ENCODE data around the gene SPIB.
A peak's percentile ranks its signal among the peaks of the same experiment; 100 is the strongest.

SPIB gene

DNA sequence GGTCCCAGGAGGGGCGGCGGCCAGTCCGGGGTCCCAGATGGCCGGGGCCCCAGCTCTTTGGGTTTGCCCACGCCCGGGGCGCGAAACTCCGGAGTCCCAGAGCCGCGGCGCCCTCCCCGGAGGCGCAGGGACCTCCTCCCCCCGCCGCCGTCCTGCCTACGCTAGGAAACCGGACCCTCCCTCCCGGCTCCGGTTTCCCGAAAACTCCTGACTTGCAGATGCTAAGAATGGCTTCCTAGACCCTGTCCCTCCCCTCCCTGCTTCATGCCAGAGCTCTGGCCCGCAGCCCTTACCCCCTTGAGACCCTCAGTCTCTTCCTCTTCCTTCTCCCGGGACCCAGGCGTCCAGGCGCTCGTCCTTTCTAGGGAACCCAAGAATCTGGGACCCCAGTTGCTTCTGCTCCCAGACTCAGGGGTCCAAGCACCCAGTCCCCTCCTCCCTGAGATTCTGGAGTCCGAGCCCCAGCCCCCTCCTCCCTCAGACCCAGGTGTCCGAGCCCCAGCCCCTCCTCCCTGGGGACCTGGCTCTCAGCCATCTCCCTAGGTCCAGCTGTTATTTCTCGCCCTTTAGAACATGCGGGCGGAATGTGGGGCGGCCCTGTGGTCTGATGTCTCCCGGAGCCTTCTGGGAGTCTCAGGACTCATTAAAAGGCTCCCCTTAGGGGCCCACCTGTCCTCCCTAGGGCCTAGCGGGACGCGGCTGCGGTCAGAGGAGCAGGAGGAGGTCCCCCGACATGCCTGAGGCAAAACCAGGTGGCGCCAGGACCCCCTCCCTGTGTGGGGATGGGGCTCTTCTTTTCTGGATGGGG is 13.7 kb downstream of the SPIB start, which contains the start of gene MYBPC2:
MYBPC2 (plus strand) TSS at position 672 of the 808 bp plus-strand sequence; CDS start at position 734, 62 bp downstream.
- Histone ChIP-seq H2AK5ac (ENCODE audit: low read length, severe bottlenecking) (peak within 1 kb of the TSS; percentile 93), H3K4ac (ENCODE audit: low read depth in 1 of 2, low read length in 2 of 2) (peak within 1 kb of the TSS in 1 of 2 experiments; percentile 35), H3K4me3 (ENCODE audit: insufficient read depth in 1 of 2, low read depth in 1 of 2, low read length in 2 of 2) (peak within 1 kb of the TSS; percentile 62 to 81), H3K4me1 (ENCODE audit: control insufficient read depth, insufficient read depth, low read depth, low read length) (peaks cover 44% of the 10 kb centered on the region), H3K79me1 (replicated peaks; ENCODE audit: low read length, poor library complexity, severe bottlenecking) (no peaks in the 10 kb centered on the region), H4K8ac (ENCODE audit: low read length) (peak within 1 kb of the TSS; percentile 71), H2BK15ac (ENCODE audit: low read depth, poor library complexity, severe bottlenecking) (no peak within 1 kb of the TSS), H4K91ac (ENCODE audit: low read length) (no peak within 1 kb of the TSS), H3K18ac (ENCODE audit: low read depth in 1 of 2, low read length in 2 of 2) (peak within 1 kb of the TSS; percentile 35 to 60), H3K14ac (ENCODE audit: low read length in 2 of 2) (no peak within 1 kb of the TSS), H2AFZ (ENCODE audit: low read depth, low read length) (peak within 1 kb of the TSS; percentile 42), H3K27ac (ENCODE audit: low read length, poor library complexity, severe bottlenecking) (peak within 1 kb of the TSS; percentile 90), H3K36me3 (ENCODE audit: control insufficient read depth in 1 of 2, insufficient read depth in 2 of 2, low read depth in 1 of 2, low read length in 2 of 2) (peaks cover 0 to 4% of the 10 kb centered on the region in 2 experiments), H2BK5ac (ENCODE audit: low read depth, low read length, poor library complexity, severe bottlenecking) (peak within 1 kb of the TSS; percentile 89), H3K27me3 (ENCODE audit: control insufficient read depth in 1 of 2, insufficient read depth in 1 of 2, low read length in 2 of 2) (peaks cover 0 to 65% of the 10 kb centered on the region in 2 experiments), H2BK12ac (ENCODE audit: low read length in 2 of 2) (no peak within 1 kb of the TSS), H3K23ac (ENCODE audit: low read length in 2 of 2) (no peak within 1 kb of the TSS), H3K9ac (ENCODE audit: low read length) (peak within 1 kb of the TSS; percentile 77), H2BK120ac (ENCODE audit: low read depth, low read length) (peak within 1 kb of the TSS; percentile 42), H3K4me2 (ENCODE audit: low read length, poor library complexity, severe bottlenecking) (peak within 1 kb of the TSS; percentile 97), H3K9me3 (ENCODE audit: control insufficient read depth, low read length) (no peaks in the 10 kb centered on the region)
- 9% methylated on average over 40 of the region's 40 CpGs for WGBS
- DNase-seq: peak; percentile 33

- no peak overlapping the region for H2BK15ac ChIP-seq (ENCODE audit: low read depth, poor library complexity, severe bottlenecking)
- no peak overlapping the region for H4K8ac ChIP-seq (ENCODE audit: low read length)
- no peak overlapping the region for H3K23ac ChIP-seq (ENCODE audit: low read length in 2 of 2)
- no peak overlapping the region for H3K14ac ChIP-seq (ENCODE audit: low read length in 2 of 2)
- peaks cover 0 to 8% of the 10 kb centered on the region in 2 experiments for H3K36me3 ChIP-seq (ENCODE audit: control insufficient read depth in 1 of 2, insufficient read depth in 2 of 2, low read depth in 1 of 2, low read length in 2 of 2)
- no peaks in the 10 kb centered on the region for H3K79me1 ChIP-seq (replicated peaks; ENCODE audit: low read length, poor library complexity, severe bottlenecking)
- peaks cover 0 to 62% of the 10 kb centered on the region in 2 experiments for H3K27me3 ChIP-seq (ENCODE audit: control insufficient read depth in 1 of 2, insufficient read depth in 1 of 2, low read length in 2 of 2)
- H2BK12ac ChIP-seq (ENCODE audit: low read length in 2 of 2): no peak overlapping the region
- H2AFZ ChIP-seq (ENCODE audit: low read depth, low read length): no peak overlapping the region
- H4K91ac ChIP-seq (ENCODE audit: low read length): no peak overlapping the region
- H3K18ac ChIP-seq (ENCODE audit: low read depth in 1 of 2, low read length in 2 of 2): no peak overlapping the region
- DNase-seq: no peak
- no peak overlapping the region for H2BK120ac ChIP-seq (ENCODE audit: low read depth, low read length)
- peaks cover 36% of the 10 kb centered on the region for H3K4me1 ChIP-seq (ENCODE audit: control insufficient read depth, insufficient read depth, low read depth, low read length)
- no peaks in the 10 kb centered on the region for H3K9me3 ChIP-seq (ENCODE audit: control insufficient read depth, low read length)
- no peak overlapping the region for H3K4me3 ChIP-seq (ENCODE audit: insufficient read depth in 1 of 2, low read depth in 1 of 2, low read length in 2 of 2)
- no peak overlapping the region for H3K9ac ChIP-seq (ENCODE audit: low read length)
- H3K4me2 ChIP-seq (ENCODE audit: low read length, poor library complexity, severe bottlenecking): peak overlapping the region; percentile 97
- no peak overlapping the region for H3K4ac ChIP-seq (ENCODE audit: low read depth in 1 of 2, low read length in 2 of 2)
- 91% methylated on average over 18 of the region's 19 CpGs for WGBS
- H2BK5ac ChIP-seq (ENCODE audit: low read depth, low read length, poor library complexity, severe bottlenecking): peak overlapping the region; percentile 34
- H2AK5ac ChIP-seq (ENCODE audit: low read length, severe bottlenecking): peak overlapping the region; percentile 93
- peak overlapping the region; percentile 69 for H3K27ac ChIP-seq (ENCODE audit: low read length, poor library complexity, severe bottlenecking)
Observed at GRCh38 chr19:50433201-50434180, 14.8 kb downstream of the SPIB start.

DNA sequence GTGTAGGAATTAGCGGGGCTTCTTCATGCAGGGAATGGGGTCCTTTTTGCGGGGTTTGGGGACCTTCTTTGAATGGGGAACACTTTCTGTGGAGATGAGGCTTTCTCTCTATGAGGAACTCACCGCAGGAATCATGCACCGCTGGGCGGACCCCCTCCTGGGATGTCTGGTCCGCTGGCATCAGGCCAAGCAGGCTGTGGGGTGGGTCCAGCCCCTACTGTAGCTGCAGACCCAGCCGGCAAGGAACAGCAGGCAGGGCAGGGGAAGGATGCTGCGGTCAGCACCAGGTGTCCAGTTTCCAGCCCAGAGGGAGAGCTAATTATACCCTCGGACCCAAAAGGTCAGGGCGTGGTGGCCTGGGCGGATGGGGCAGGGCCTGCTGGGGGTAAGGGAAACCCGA is 15.8 kb downstream of the SPIB start:
- peaks cover 0 to 8% of the 10 kb centered on the region in 2 experiments for H3K36me3 ChIP-seq (ENCODE audit: control insufficient read depth in 1 of 2, insufficient read depth in 2 of 2, low read depth in 1 of 2, low read length in 2 of 2)
- DNase-seq: no peak
- no peak overlapping the region for H3K9ac ChIP-seq (ENCODE audit: low read length)
- no peak overlapping the region for H3K14ac ChIP-seq (ENCODE audit: low read length in 2 of 2)
- no peaks in the 10 kb centered on the region for H3K79me1 ChIP-seq (replicated peaks; ENCODE audit: low read length, poor library complexity, severe bottlenecking)
- peak overlapping the region; percentile 49 for H2AK5ac ChIP-seq (ENCODE audit: low read length, severe bottlenecking)
- no peak overlapping the region for H4K8ac ChIP-seq (ENCODE audit: low read length)
- H3K4ac ChIP-seq (ENCODE audit: low read depth in 1 of 2, low read length in 2 of 2): no peak overlapping the region
- no peak overlapping the region for H3K23ac ChIP-seq (ENCODE audit: low read length in 2 of 2)
- no peaks in the 10 kb centered on the region for H3K9me3 ChIP-seq (ENCODE audit: control insufficient read depth, low read length)
- peak overlapping the region; percentile 12 for H3K4me2 ChIP-seq (ENCODE audit: low read length, poor library complexity, severe bottlenecking)
- 70% methylated on average over 11 of the region's 12 CpGs for WGBS
- H4K91ac ChIP-seq (ENCODE audit: low read length): no peak overlapping the region
- H2AFZ ChIP-seq (ENCODE audit: low read depth, low read length): no peak overlapping the region
- H2BK5ac ChIP-seq (ENCODE audit: low read depth, low read length, poor library complexity, severe bottlenecking): peak overlapping the region; percentile 12
- no peak overlapping the region for H2BK120ac ChIP-seq (ENCODE audit: low read depth, low read length)
- H3K4me3 ChIP-seq (ENCODE audit: insufficient read depth in 1 of 2, low read depth in 1 of 2, low read length in 2 of 2): no peak overlapping the region
- no peak overlapping the region for H2BK15ac ChIP-seq (ENCODE audit: low read depth, poor library complexity, severe bottlenecking)
- H3K27ac ChIP-seq (ENCODE audit: low read length, poor library complexity, severe bottlenecking): peak overlapping the region; percentile 69
- H3K4me1 ChIP-seq (ENCODE audit: control insufficient read depth, insufficient read depth, low read depth, low read length): peaks cover 36% of the 10 kb centered on the region
- no peak overlapping the region for H2BK12ac ChIP-seq (ENCODE audit: low read length in 2 of 2)
- H3K18ac ChIP-seq (ENCODE audit: low read depth in 1 of 2, low read length in 2 of 2): no peak overlapping the region
- peaks cover 0 to 52% of the 10 kb centered on the region in 2 experiments for H3K27me3 ChIP-seq (ENCODE audit: control insufficient read depth in 1 of 2, insufficient read depth in 1 of 2, low read length in 2 of 2)

Data from mesenchymal stem cell (in vitro differentiated cells and primary cell).